Liver (tissue), 9 donors: Measurements from ENCODE around the gene IL1RAP. TPM values are rescaled to one million over a fixed set of nuclear protein-coding genes. Genes with fewer than 3 reads are reported as not detected.

Source experiments
- DNase-seq: peaks from one replicate; pipeline ENCODE4 v3.0.0-alpha.2; 2017; ENCODE audit warnings: low spot score
- H3K27ac ChIP-seq, 2 donors: one replicate each; pipeline ENCODE4 v1.7.0; 2013; ENCODE audit warnings: inconsistent platforms in 2 of 2, low read length in 2 of 2, control low read depth in 1 of 2, low read depth in 1 of 2, mild to moderate bottlenecking in 1 of 2
- H3K27me3 ChIP-seq, 4 donors: one replicate each; pipeline versions ENCODE4 v1.6.1 to v1.7.0; 2013; ENCODE audit warnings: low read length in 3 of 4, inconsistent platforms in 1 of 4, mild to moderate bottlenecking in 1 of 4, moderate library complexity in 1 of 4; ENCODE audit not compliant: control insufficient read depth in 4 of 4, insufficient read depth in 4 of 4
- H3K36me3 ChIP-seq, 4 donors: one replicate each; pipeline versions ENCODE4 v1.6.1 to v1.7.0; 2013; ENCODE audit warnings: low read length in 3 of 4, mild to moderate bottlenecking in 3 of 4, low read depth in 1 of 4, moderate library complexity in 1 of 4; ENCODE audit not compliant: control insufficient read depth in 4 of 4, insufficient read depth in 3 of 4
- H3K4me1 ChIP-seq, 4 donors: one replicate each; pipeline versions ENCODE4 v1.6.1 to v1.7.0; 2013; ENCODE audit warnings: low read length in 3 of 4, mild to moderate bottlenecking in 3 of 4, moderate library complexity in 1 of 4; ENCODE audit not compliant: control insufficient read depth in 4 of 4, insufficient read depth in 4 of 4
- H3K4me3 ChIP-seq, 3 donors: one replicate each; pipeline versions ENCODE4 v1.6.1 to v1.7.0; 2013; ENCODE audit warnings: low read length in 3 of 3, control low read depth in 1 of 3, low read depth in 1 of 3, mild to moderate bottlenecking in 1 of 3
- H3K9ac ChIP-seq, 2 donors: one replicate each; pipeline ENCODE4 v1.7.0; 2013; ENCODE audit warnings: low read length in 2 of 2, mild to moderate bottlenecking in 2 of 2, moderate library complexity in 2 of 2, control low read depth in 1 of 2, low read depth in 1 of 2
- H3K9me3 ChIP-seq, 4 donors: one replicate each; pipeline versions ENCODE4 v1.6.1 to v1.7.0; 2013; ENCODE audit warnings: low read length in 3 of 4; ENCODE audit not compliant: control insufficient read depth in 4 of 4
- EGR1 ChIP-seq, 2 donors: IDR thresholded peaks; 2 replicates each; pipeline ENCODE4 v1.6.1; 2016 to 2018; ENCODE audit warnings: antibody characterized with exemption in 2 of 2, low read depth in 2 of 2
- FOXA1 ChIP-seq: IDR thresholded peaks from 2 replicates; pipeline ENCODE4 v1.6.1; 2016; ENCODE audit warnings: antibody characterized with exemption
- FOXA2 ChIP-seq: IDR thresholded peaks from 2 replicates; pipeline ENCODE4 v1.6.1; 2016; ENCODE audit warnings: antibody characterized with exemption
- GABPA ChIP-seq, 2 donors: IDR thresholded peaks in 1 of 2; conservative IDR thresholded peaks in 1 of 2; 2 replicates each; pipeline ENCODE4 v1.6.1; 2016; ENCODE audit warnings: antibody characterized with exemption in 2 of 2, mild to moderate bottlenecking in 1 of 2, moderate library complexity in 1 of 2
- HNF4A ChIP-seq, 2 donors: conservative IDR thresholded peaks; 2 replicates each; pipeline ENCODE4 v1.6.1; 2016; ENCODE audit warnings: antibody characterized with exemption in 2 of 2, mild to moderate bottlenecking in 2 of 2
- JUND ChIP-seq, 2 donors: IDR thresholded peaks; 2 replicates each; pipeline ENCODE4 v1.6.1; 2016; ENCODE audit warnings: antibody characterized with exemption in 2 of 2
- NR2F2 ChIP-seq: IDR thresholded peaks from 2 replicates; pipeline ENCODE4 v1.6.1; 2016; ENCODE audit warnings: antibody characterized with exemption
- RAD21 ChIP-seq, 2 donors: IDR thresholded peaks; 2 replicates each; pipeline ENCODE4 v1.6.1; 2016; ENCODE audit warnings: antibody characterized with exemption in 2 of 2, mild to moderate bottlenecking in 2 of 2
- RXRA ChIP-seq, 2 donors: IDR thresholded peaks; 2 replicates each; pipeline ENCODE4 v1.6.1; 2017 to 2018; ENCODE audit warnings: antibody characterized with exemption in 2 of 2, mild to moderate bottlenecking in 1 of 2
- SP1 ChIP-seq: IDR thresholded peaks from 2 replicates; pipeline ENCODE4 v1.6.1; 2018; ENCODE audit warnings: antibody characterized with exemption, mild to moderate bottlenecking
- TAF1 ChIP-seq: conservative IDR thresholded peaks from 2 replicates; pipeline ENCODE4 v1.6.1; 2016; ENCODE audit warnings: antibody characterized with exemption, mild to moderate bottlenecking
- YY1 ChIP-seq: IDR thresholded peaks from 2 replicates; pipeline ENCODE4 v1.6.1; 2016; ENCODE audit warnings: antibody characterized with exemption, mild to moderate bottlenecking
- polyA plus RNA-seq, 2 donors: library from polyadenylated mRNA; stranded (reverse) in 1 of 2; unstranded in 1 of 2; fragments of 200-250 nt in 1 of 2; fragments of >200 nt in 1 of 2; fragmentation: Nextera tagmentation in 1 of 2; extraction: Ambion mirVana in 1 of 2; gene quantifications; one replicate each; pipeline versions ENCODE4 v1.2.1 to v1.2.3, GENCODE V29; 2013 to 2015
- total RNA-seq, 2 donors: library from RNA; depleted of rRNA; stranded (reverse); fragments of >200 nt; gene quantifications; one replicate each; pipeline ENCODE4 v1.2.3, GENCODE V29; 2014
- TF ChIP-seq, protein P1 (sequence below): IDR thresholded peaks from 2 replicates; pipeline ENCODE4 v1.6.1; 2016; ENCODE audit warnings: antibody characterized with exemption
- TF ChIP-seq, protein P2 (sequence below): IDR thresholded peaks from 2 replicates; pipeline ENCODE4 v1.6.1; 2016; ENCODE audit warnings: antibody characterized with exemption, mild to moderate bottlenecking
- TF ChIP-seq, protein P3 (sequence below): fragments of 150-350 bp; IDR thresholded peaks from 2 replicates; pipeline ENCODE4 v1.5.1; 2017; ENCODE audit warnings: improper control_type of control experiment, low read depth, low read length; ENCODE audit not compliant: missing input control
- TF ChIP-seq, protein P4 (sequence below): IDR thresholded peaks from 2 replicates; pipeline ENCODE4 v1.6.1; 2016; ENCODE audit warnings: antibody characterized with exemption
- TF ChIP-seq, protein P5 (sequence below): IDR thresholded peaks from 2 replicates; pipeline ENCODE4 v1.6.1; 2016; ENCODE audit warnings: antibody characterized with exemption
- donor health status: healthy.
- donor health status: healthy.
- donor health status: healthy.
- donor health status: healthy.
- donor health status: healthy.

Gene IL1RAP
- total and polyA plus RNA-seq, 4 donors, result 53.7 to 230 (median 71.6) TPM

DNA sequence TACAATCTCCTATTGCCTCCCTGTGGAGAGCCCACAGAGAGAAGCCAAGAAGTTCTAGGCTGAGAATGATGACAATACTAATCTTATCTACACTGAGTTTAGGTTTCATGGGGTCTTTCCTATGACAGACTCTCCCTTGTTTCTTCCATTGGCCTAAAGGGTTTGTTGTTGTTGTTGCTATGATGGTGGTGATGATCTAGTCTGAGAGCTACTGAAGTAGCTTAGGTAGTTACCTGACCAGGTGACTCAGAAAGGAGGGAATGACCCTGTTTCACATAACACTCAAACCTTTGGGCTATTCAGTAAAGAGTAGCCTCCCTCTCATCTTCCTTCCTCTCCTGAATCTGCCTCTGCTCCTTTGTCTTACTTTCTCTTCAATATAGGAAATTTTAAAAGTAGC, 178.4 kb downstream of the IL1RAP start:
- no peak overlapping the region for H3K4me3 ChIP-seq
- H3K9me3 ChIP-seq, result no peaks in the 10 kb centered on the region
- DNase-seq, result no peak
- H3K36me3 ChIP-seq, result no peaks in the 10 kb centered on the region
- H3K4me1 ChIP-seq, result peaks cover 5 to 14% (median 8%) of the 10 kb centered on the region in 4 donors
- no peaks in the 10 kb centered on the region for H3K27me3 ChIP-seq
- H3K27ac ChIP-seq, result no peak overlapping the region
- H3K9ac ChIP-seq, result no peak overlapping the region
- TF ChIP-seq, protein P1, sequence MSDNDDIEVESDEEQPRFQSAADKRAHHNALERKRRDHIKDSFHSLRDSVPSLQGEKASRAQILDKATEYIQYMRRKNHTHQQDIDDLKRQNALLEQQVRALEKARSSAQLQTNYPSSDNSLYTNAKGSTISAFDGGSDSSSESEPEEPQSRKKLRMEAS, result no peak
- TF ChIP-seq TAF1, result no peak
- TF ChIP-seq, protein P2, sequence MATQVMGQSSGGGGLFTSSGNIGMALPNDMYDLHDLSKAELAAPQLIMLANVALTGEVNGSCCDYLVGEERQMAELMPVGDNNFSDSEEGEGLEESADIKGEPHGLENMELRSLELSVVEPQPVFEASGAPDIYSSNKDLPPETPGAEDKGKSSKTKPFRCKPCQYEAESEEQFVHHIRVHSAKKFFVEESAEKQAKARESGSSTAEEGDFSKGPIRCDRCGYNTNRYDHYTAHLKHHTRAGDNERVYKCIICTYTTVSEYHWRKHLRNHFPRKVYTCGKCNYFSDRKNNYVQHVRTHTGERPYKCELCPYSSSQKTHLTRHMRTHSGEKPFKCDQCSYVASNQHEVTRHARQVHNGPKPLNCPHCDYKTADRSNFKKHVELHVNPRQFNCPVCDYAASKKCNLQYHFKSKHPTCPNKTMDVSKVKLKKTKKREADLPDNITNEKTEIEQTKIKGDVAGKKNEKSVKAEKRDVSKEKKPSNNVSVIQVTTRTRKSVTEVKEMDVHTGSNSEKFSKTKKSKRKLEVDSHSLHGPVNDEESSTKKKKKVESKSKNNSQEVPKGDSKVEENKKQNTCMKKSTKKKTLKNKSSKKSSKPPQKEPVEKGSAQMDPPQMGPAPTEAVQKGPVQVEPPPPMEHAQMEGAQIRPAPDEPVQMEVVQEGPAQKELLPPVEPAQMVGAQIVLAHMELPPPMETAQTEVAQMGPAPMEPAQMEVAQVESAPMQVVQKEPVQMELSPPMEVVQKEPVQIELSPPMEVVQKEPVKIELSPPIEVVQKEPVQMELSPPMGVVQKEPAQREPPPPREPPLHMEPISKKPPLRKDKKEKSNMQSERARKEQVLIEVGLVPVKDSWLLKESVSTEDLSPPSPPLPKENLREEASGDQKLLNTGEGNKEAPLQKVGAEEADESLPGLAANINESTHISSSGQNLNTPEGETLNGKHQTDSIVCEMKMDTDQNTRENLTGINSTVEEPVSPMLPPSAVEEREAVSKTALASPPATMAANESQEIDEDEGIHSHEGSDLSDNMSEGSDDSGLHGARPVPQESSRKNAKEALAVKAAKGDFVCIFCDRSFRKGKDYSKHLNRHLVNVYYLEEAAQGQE, result no peak
- TF ChIP-seq EGR1 (IDR thresholded peaks at IDR 0.05; ENCODE audit: low read depth in 2 of 2), result no peak
- TF ChIP-seq, protein P3, sequence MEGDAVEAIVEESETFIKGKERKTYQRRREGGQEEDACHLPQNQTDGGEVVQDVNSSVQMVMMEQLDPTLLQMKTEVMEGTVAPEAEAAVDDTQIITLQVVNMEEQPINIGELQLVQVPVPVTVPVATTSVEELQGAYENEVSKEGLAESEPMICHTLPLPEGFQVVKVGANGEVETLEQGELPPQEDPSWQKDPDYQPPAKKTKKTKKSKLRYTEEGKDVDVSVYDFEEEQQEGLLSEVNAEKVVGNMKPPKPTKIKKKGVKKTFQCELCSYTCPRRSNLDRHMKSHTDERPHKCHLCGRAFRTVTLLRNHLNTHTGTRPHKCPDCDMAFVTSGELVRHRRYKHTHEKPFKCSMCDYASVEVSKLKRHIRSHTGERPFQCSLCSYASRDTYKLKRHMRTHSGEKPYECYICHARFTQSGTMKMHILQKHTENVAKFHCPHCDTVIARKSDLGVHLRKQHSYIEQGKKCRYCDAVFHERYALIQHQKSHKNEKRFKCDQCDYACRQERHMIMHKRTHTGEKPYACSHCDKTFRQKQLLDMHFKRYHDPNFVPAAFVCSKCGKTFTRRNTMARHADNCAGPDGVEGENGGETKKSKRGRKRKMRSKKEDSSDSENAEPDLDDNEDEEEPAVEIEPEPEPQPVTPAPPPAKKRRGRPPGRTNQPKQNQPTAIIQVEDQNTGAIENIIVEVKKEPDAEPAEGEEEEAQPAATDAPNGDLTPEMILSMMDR, result no peak
- TF ChIP-seq JUND (IDR thresholded peaks at IDR 0.05), result no peak
- TF ChIP-seq RXRA (IDR thresholded peaks at IDR 0.05), result no peak
- no peak for TF ChIP-seq SP1
- no peak for TF ChIP-seq YY1
- TF ChIP-seq, protein P4, sequence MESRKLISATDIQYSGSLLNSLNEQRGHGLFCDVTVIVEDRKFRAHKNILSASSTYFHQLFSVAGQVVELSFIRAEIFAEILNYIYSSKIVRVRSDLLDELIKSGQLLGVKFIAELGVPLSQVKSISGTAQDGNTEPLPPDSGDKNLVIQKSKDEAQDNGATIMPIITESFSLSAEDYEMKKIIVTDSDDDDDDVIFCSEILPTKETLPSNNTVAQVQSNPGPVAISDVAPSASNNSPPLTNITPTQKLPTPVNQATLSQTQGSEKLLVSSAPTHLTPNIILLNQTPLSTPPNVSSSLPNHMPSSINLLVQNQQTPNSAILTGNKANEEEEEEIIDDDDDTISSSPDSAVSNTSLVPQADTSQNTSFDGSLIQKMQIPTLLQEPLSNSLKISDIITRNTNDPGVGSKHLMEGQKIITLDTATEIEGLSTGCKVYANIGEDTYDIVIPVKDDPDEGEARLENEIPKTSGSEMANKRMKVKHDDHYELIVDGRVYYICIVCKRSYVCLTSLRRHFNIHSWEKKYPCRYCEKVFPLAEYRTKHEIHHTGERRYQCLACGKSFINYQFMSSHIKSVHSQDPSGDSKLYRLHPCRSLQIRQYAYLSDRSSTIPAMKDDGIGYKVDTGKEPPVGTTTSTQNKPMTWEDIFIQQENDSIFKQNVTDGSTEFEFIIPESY, result no peak
- TF ChIP-seq FOXA2, result no peak
- no peak for TF ChIP-seq FOXA1
- TF ChIP-seq GABPA (IDR thresholded peaks at IDR 0.05 in 1 of 2, conservative IDR thresholded peaks at IDR 0.05 in 1 of 2), result no peak
- TF ChIP-seq RAD21 (IDR thresholded peaks at IDR 0.05), result no peak
- TF ChIP-seq NR2F2, result no peak
- TF ChIP-seq, protein P5, sequence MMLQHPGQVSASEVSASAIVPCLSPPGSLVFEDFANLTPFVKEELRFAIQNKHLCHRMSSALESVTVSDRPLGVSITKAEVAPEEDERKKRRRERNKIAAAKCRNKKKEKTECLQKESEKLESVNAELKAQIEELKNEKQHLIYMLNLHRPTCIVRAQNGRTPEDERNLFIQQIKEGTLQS, result no peak
- no peak for TF ChIP-seq HNF4A (conservative IDR thresholded peaks at IDR 0.05)
